Kidney capillary endothelial cell (primary cell): ENCODE measurements around the gene NDUFS5.
"Not testable (repeated sequence)": the region's sequence is repeated elsewhere in the genome, so short reads cannot be mapped to it uniquely, and the experiment has no call there.

ENCODE experiments used
- DNase-seq: peaks from one replicate; pipeline ENCODE4 v3.0.0-alpha.2; 2018; ENCODE audit warnings: low spot score

The NDUFS5 gene

DNA sequence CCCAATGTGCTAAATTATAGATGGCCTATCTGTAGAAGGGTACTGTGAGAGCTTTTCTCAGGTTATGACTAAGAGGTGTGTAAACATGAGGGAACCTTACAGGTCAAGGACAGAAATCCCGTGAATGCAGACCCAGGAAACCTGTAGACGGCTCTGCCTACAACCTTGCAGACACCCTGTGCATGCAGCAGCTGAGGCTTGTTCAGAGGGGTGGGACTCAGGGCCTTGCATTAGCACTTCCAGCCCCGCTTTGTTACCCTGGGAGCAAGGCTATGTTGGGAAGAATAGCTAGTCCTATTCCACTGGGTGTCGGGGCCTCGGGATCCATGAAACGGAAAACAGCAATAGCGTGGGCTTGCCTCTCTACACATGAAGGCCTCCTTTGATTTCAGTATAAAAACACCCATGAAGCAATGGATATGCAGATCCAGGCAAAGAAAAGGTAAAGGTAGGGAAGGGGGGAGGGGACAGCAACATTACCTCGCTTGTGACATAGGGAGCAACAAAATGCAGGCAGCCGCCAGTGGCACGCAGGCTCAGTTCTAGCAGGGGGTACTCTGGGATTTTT, 9.5 kb upstream of the NDUFS5 start:
- DNase-seq = no peak

DNA sequence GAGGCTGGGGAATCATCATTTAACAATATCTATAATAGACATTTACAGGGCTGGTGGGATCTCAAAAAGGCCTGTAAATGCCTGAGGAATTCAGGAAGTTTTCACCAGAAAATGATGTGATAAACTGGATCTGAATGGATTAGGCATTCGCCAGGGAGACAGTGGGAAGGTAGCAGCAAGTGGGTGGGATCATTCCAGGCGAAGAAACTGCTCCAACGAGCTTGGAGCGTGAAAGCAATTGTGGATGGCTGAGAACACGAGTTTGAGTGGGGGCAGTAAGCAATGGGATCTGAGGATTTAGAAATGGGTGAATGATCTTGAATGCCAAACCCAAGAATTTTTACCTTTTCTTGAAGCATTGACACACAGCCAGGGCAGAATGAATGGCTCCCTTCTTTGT, 8.9 kb upstream of the NDUFS5 start:
- DNase-seq = no peak

DNA sequence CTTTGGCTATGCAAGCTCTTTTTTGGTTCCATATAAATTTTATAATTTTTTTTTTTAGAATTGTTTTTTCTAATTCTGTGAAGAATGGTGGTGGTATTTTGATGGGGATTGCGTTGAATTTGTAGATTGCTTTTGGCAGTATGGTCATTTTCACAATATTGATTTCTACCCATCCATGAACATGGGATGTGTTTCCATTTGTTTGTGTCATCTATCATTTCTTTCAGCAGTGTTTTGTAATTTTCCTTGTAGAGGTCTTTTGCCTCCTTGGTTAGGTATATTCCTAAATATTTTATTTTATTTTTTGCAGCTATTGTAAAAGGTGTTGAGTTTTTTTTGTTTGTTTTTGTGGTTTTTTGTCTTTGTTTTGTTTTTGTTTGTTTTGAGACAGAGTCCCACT, 5.7 kb upstream of the NDUFS5 start:
- DNase-seq = not testable (repeated sequence)

DNA sequence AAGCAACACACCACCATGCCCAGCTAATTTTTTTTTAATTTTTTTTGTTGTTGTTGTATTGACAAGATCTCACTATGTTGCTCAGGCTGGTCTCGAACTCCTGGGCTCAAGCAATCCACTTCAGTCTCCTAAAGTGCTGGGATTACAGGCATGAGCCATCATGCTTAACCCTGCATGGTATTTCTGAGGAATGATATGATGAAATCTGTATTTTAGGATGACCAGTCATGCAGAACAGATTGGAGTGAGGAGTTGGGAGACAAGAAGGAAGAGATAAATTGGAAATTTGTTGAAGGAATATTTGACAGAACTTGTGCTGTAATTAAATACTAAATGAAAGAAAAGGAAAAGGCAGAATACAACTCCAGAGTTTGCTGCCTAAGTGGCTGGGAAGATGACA, 4.7 kb upstream of the NDUFS5 start:
- DNase-seq = no peak

DNA sequence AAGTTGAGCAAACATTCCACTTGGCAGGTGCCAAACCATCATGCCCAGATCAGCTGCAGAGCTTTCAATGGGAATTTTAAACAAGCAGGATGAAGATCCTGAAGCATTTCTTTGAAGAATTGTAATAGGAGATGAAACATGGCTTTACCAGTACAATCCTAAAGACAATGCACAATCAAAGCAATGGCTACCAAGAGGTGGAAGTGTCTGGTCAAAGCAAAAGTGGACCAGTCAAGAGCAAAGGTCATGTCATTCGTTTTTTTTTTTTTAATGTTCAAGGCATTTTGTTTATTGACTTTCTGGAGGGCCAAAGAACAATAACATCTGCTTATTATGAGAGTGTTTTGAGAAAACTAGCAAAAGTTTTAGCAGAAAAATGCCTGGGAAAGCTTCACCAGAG, 3.0 kb upstream of the NDUFS5 start:
- no peak for DNase-seq

DNA sequence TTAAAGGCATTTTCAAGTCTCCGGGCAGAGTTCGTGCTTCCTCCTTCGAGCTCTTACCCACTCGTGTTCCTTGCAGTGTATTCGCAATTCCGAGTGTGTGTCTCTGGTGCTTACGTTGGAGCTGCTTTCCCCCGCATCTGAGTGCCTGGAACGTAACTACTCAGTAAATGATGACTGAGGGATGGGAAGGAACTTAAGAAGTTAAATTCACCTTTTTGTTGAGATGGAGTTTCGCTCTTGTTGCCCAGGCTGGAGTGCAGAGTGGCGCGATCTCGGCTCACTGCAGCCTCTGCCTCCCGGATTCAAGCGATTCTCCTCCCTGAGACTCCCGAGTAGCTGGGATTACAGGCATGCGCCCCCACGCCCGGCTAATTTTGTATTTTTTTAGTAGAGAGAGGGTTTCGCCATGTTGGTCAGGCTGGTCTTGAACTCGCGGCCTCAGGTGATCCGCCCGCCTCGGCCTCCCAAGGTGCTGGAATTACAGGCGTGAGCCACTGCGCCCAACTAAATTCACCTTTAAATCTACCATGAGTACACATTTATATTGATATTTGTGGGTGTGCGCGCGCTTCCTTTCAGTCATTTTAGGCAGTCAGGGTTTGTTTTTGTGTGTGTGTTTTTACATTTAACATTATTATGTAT, 837 bp downstream of the NDUFS5 start:
- peak; percentile 51 for DNase-seq

DNA sequence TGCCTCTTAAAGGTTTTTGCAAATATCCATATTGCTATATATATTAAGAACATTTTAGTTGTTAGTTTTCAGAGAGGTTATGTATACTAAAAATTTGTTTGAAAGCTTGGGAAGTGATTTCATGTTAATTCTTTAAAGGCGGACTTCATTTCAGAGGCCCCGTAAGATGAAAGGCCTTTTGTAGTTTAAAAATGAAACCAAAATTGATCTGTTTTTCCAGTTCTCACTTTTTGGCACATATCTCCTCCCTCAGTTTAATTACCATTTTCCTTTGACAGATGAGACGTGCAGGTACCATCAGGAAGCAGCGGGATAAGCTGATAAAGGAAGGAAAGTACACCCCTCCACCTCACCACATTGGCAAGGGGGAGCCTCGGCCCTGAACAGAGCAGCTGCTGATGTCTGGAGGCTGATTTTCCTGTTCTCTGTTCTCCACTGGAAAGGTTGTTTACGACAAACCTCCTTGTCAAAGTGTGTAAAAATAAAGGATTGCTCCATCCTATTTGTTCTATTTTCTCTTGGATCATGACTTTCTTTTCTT, 8.0 kb downstream of the NDUFS5 start:
- DNase-seq = no peak

DNA sequence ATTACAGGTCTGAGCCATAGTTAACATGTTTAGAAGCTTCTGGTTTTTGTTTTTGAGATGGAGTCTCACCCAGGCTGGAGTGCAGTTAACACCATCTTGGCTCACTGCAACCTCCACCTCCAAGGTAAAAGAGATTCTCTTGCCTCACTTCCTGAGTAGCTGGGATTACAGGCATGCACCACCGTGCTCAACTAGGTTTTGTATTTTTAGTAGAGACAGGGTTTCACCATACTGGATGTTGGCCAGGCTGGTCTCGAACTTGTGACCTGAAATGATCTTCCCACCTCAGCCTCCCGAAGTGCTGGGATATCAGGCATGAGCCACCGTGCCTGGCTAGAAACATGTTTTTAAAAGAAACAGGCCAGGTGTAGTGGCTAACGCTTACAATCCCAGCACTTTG, 10.5 kb downstream of the NDUFS5 start:
- DNase-seq = no peak

DNA sequence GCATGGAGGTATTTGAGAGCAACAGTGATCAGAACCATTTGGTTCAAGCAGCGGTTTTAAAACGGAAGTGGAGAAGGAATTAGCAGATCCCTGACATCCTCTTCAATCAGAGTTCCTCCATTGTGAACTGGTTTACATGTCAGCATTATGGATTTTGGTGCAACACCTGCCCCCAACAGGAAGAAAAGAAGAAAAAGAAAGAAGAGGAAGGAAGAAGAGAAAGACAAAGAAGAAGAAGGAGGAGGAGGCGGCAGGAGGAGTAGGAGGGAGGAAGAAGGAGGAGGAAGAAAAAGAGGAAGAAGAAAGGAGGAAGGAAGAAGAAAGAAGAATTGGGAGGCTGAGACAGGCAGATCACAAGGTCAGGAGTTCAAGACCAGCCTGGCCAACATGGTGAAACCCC, 17.4 kb downstream of the NDUFS5 start:
- no peak for DNase-seq

DNA sequence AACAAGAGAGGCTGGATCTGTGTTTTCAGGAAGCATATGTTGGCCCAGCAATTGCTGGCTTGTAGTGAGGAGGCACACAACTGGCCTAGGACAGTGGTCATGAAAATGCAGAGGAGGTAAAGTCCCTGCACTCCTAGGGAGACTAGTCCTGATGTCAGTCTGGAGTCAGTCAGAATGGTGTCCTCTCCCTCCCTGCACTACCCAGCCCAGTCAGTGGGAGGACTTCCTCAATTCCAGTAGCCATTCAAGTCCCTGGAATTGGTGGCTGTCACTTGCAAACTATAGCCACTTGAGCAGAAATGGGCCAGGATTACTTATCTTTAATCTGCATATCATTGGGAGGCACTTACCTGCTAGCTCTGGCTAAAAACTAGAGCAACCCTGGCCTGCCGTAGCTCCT, 18.6 kb downstream of the NDUFS5 start:
- DNase-seq = no peak

DNA sequence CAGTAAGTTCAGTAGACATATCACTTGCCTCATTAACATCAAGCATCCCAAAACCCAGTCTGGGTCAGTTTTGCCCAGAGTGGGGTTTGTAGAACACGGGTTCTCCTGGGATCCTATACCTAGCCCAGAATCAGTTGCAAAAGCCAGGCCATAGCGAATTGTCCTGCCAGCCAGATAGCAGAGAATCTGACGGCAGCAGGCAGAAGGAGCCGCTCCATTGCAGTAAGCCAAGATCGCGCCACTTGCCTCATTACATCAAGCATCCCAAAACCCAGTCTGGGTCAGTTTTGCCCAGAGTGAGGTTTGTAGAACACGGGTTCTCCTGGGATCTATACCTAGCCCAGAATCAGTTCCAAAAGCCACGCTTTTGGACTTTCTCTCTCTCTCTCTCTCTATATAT, 19.1 kb downstream of the NDUFS5 start:
- no peak for DNase-seq

DNA sequence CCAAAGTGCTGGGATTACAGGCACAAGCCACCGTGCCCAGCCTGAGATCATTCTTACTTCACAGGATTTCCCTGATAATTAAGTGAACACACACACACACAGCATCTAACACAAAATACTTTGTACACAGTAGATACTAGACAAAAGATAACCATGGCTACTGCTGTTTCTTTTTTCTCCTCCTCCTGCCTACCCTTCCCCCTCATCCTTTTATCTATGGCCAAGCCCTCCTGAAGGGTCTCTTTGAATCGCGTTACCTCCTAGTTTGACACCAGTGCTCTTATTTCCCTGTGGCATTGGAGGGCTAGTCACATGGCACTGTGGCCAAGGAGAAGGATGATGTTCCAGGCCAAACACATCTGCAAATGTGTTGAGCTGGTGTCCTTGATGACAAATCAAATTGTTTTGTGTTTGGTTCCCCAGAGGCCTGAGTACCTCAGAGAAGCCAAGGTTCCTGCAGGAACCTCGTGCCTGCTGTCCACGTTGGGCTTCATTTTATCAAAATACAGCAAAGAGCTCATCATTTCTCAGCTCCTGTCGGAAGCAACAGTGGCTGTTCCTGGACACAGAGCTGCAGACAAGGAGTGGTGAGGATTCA, 20.6 kb downstream of the NDUFS5 start:
- no peak for DNase-seq

DNA sequence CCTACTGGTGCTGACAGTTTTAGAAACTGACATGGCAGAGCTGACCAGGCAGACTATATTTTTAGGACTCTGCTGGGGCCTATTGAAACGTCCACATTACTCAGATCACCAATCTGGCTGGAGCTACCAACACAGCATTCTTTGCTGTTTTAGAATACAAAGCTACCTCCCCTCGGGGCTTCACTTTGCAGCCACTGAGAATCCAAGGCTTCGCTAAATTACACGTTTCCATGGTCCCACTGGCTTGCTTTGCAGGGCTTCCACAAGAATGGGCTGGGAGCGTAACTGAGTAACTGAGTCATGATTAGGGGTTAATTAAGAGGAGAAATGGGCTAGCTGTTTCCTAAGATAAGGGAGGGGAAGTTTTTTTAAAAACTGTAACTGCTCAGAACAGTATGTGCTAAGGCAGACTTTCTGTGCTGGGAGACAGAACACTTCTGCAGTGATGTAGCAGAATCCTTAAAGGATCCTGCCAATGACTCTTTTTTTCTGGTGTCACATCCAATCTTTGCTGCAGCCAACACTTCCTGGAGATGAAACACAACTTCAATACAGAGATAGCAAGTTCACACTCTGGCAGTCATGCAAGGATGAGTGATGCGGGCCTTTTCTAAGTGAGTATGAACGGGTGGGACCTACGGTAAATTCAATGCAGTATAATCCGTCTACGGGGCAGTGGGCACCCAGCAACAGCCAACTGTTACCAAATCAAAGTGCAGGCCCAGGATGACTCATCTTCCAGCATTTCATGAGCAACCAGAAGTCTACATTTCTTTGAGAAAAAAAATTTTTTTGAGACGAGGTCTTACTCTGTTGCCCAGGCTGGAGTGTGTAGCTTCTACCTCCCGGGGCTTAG, 21.5 kb downstream of the NDUFS5 start:
- peak; percentile 26 for DNase-seq

DNA sequence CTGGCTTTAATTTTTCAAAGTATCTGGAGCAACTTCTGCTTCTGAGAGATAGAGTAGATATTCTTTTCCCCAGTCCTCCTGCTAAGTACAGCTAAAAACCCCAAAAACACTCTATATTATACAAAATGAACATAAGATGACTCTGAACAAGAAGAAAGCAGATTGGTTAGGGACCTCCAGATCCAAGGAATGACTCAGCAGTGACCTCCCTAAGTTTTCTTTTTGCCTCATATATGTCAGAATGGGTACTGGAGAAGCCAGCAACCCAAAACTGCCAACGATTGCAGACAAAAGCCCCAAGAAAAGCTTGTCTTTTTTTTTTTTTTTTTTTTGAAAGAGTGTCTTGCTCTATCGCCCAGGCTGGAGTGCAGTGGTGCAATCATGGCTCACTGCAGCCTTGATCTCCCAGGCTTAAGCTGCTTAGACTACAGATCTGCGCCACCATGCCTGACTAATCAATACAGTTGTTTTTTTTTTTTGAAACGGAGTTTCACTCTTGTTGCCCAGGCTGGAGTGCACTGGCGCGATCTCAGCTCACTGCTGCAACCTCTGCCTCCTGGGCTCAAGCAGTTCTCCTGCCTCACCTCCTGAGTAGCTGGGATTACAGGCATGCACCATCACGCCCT, 22.7 kb downstream of the NDUFS5 start:
- DNase-seq = no peak

DNA sequence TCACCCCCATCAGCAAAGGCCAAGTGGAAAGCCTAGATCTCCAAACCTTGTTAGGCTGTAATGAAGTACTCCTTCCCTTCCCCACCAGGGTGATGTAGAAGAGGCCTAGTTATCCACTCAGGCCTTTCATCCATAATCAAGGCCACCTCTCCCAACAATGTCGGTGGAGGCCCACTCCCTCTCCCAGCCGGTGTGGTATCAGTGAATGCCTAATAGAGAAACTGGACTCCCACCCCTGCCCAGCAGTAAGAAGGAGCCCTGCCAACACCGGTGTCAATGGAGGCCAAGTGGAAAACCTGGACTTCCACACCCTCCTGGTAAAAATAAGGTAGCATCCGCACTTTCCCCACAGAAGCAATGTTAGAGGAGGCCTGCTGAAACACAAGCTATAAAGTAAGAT, 23.9 kb downstream of the NDUFS5 start:
- DNase-seq = no peak

DNA sequence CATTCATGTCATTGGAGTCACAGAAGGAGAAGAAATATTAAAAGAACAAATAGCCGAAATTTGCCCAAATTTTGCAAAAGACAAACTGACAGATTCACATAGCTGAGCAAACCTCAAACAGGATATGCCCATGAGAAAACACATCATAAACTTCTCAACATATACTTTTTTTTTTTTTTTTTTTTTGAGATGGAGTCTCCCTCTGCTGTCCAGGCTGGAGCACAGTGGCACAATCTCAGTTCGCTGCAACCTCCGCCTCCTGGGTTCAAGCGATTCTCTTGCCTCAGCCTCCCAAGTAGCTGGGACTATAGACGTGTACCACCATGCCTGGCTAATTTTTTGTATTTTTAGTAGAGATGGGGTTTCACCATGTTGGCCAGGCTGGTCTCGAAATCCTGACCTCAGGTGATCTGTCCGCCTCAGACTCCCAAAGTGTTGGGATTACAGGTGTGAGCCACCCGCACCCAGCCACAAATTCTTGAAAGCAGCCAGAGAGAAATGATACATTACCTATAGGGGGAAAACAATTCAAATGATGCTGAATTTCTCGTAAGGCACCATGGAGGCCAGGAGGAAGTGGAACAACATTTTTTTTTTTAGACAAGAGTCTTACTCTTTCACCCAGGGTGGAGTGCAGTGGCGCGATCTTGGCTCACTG, 25.2 kb downstream of the NDUFS5 start:
- DNase-seq = not testable (repeated sequence)

DNA sequence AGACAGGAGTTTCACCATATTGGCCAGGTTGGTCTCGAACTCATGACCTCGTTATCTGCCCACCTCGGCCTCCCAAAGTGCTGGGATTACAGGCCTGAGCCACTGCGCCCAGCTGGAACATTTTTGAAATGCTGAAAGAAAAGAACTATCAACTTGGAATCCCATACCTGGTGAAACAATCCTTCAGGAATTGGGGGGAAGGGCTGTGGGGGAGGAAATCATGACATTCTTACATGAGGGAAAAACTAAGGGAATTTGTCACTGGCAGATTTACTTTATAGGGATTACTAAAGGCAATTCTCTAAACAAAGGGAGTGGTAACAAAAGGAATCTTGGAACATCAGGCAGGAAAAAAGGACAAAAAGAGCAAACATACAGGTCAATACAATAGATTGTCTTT, 25.8 kb downstream of the NDUFS5 start:
- no peak for DNase-seq

DNA sequence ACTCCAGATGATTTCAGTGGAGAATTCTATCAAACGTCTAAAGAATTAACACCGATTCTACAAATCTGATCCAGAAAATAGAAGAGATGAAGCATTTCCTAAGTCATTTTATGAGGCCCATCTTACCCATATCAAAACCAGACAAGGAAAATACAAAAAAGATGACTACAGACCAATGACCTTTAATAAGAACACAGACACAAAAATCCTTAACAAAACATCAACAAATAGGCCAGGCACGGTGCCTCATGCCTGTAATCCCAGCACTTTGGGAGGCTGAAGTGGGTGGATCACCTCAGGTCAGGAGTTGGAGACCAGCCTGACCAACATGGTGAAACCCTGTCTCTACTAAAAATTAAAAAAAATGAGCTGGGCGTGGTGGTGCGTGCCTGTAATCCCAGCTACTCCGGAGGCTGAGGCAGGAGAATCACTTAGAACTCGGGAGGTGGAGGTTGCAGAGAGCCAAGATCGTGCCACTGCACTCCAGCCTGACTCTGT, 29.1 kb downstream of the NDUFS5 start:
- not testable (repeated sequence) for DNase-seq

DNA sequence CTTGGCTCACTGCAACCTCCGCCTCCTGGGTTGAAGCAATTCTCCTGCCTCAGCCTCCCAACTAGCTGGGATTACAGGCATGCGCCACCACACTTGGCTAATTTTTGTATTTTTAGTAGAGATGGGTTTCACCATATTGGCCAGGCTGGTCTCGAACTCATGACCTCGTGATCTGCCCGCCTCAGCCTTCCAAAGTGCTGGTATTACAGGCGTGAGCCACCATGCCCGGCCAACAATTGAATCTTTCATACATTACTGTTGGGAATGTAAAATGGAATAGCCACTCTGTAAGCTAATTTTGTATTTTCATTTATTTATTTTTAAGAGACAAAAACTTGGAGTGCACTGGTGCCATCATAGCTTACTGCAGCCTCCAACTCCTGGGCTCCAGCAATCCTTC, 35.4 kb downstream of the NDUFS5 start:
- DNase-seq = not testable (repeated sequence)

DNA sequence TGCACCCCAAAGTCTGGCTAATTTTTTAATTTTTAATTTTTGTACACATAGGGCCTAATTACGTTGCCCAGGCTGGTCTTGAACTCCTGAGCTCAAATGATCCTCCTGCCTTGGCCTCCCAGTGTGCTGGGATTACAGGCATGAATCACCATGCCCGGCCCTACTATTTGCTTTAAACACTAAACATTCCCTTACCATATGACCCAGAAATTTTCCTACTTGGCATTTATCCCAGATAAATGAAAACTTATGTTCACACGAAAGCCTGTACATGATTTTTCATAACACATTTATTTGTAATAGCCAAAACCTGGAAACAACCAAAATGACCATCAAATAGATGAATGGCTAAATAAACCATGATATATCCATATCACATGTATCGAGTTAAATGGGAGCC, 35.8 kb downstream of the NDUFS5 start:
- DNase-seq = no peak

DNA sequence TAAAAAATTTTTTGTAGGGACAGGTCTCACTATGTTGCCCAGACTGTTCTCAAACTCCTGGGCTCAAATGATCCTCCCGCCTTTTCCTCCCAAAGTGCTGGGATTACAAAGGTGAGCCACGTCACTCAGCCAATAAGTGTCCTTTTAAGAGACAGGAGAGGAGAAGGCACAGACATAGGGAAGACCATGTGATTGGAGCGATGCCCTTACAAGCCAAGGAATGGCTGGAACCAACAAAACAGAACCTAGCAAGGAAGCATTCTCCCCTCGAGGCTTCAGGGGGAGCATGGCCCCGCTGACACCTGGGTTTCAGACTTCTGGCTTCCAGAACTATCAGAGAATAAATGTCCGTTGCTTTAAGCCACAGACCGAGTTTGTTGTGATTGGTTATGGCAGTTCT, 37.0 kb downstream of the NDUFS5 start:
- no peak for DNase-seq

DNA sequence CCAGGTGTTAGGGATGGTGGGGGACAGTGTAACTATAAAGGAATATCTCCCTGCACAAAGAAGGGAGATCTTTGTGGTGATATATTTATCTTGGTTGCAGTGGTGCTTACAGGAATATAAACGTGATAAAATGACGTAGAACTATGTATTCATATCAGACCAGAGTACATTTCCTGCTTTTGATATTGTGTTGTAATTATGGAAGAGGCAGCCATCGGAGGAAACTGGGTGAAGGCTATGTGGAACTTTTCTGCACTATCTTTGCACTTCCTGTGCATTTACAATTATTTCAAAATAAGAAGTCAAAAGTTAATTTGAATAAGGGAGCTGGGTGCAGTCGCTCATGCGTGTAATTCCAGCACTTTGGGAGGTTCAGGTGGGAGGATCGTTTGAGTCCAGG, 37.6 kb downstream of the NDUFS5 start:
- no peak for DNase-seq
